ENCODE results near the gene ZBTB20. TPM values are rescaled to one million over a fixed set of nuclear protein-coding genes. Genes with fewer than 3 reads are reported as not detected.

The ZBTB20 gene
- total RNA-seq, 4 donors from 2014 or later, result 46.1 to 102 (median 81.9) TPM

GRCh38 chr3:114496874-114497273, 650.2 kb downstream of the ZBTB20 start:
- DNase-seq (ENCODE audit: low spot score) (no peak), ATAC-seq (ENCODE audit: low FRiP score) (peak; percentile 82)
- no peak for TF ChIP-seq CTCF (IDR thresholded peaks at IDR 0.05)

GRCh38 chr3:114496466-114496865, 650.6 kb downstream of the ZBTB20 start:
- TF ChIP-seq CTCF (IDR thresholded peaks at IDR 0.05), result no peak
- DNase-seq (ENCODE audit: low spot score), result no peak
- no peak for ATAC-seq (ENCODE audit: low FRiP score)

GRCh38 chr3:114496021-114496434, 651.1 kb downstream of the ZBTB20 start:
- DNase-seq (ENCODE audit: low spot score), result no peak
- ATAC-seq (ENCODE audit: low FRiP score), result no peak
- no peak for TF ChIP-seq CTCF (IDR thresholded peaks at IDR 0.05)

GRCh38 chr3:114494498-114494897, 652.6 kb downstream of the ZBTB20 start:
- TF ChIP-seq CTCF (IDR thresholded peaks at IDR 0.05), result no peak
- no peak for DNase-seq (ENCODE audit: low spot score)
- ATAC-seq (ENCODE audit: low FRiP score), result no peak

GRCh38 chr3:114490829-114491228, 656.3 kb downstream of the ZBTB20 start:
- ATAC-seq (ENCODE audit: low FRiP score) (no peak), DNase-seq (ENCODE audit: low spot score) (no peak)
- TF ChIP-seq CTCF (IDR thresholded peaks at IDR 0.05), result no peak

- DNase-seq (ENCODE audit: low spot score) (no peak), ATAC-seq (ENCODE audit: low FRiP score) (no peak)
- TF ChIP-seq CTCF (IDR thresholded peaks at IDR 0.05), result no peak
These were observed 659.6 kb downstream of the ZBTB20 start for GRCh38 chr3:114487502-114487901.

- ATAC-seq (ENCODE audit: low FRiP score) (no peak), DNase-seq (ENCODE audit: low spot score) (no peak)
- TF ChIP-seq CTCF (IDR thresholded peaks at IDR 0.05), result no peak
These were observed 662.2 kb downstream of the ZBTB20 start for GRCh38 chr3:114484919-114485318.

All from omental fat pad (tissue), 4 donors.